ELR (cell line): ENCODE results near the gene ATN1.
"Not testable (repeated sequence)": the region's sequence is repeated elsewhere in the genome, so short reads cannot be mapped to it uniquely, and the experiment has no call there.

Experiments used
- DNase-seq: peaks from one replicate; pipeline ENCODE4 v3.0.0-alpha.2; 2015; ENCODE audit warnings: low read depth

The ATN1 gene

GRCh38 chr12:6927379-6928021 is at the start of gene ATN1:
Gene ATN1, plus strand, starts transcription at chr12:6927959. Its CDS starts 6,043 bp downstream, at chr12:6934002.
- DNase-seq: peak; percentile 80

- DNase-seq: not testable (repeated sequence)
Measured at GRCh38 chr12:6879824-6880223, 47.9 kb upstream of the ATN1 start.

DNA sequence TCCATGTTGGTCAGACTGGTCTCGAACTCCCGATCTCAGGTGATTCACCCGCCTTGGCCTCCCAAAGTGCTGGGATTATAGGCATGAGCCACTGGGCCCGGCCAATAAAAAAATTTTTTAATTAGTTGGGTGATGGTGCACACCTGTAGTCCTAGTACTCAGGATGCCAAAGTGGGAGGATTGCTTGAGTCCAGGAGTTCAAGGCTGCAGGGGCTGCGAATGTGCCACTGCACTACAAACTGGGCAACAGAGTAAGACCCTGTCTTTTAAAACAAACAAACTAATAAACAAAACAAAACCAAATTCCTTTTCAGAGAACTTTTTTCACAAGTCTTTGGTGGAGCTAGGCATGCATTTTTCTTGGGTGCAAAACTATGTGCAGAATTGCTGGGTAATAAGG is 44.5 kb upstream of the ATN1 start:
- no peak for DNase-seq

DNA sequence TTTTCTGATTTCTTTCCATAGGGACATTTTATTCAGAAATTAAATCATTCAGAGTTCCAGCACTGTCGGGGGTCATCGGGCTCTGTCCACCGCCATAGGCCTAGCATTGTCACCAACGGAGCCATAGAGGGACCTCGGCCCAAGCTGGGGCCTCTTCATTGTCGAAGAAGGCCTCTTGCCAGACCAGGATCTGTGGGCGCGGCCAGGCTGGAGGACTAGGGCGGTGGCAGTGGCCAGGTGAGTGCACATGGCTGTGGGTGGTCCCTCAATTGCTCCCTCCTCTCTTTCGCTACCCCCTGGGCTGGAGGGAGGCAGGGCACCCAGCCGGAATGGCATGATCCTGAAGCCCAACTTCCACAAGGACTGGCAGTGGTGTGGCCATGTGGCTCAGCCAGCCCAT is 44.1 kb upstream of the ATN1 start:
- DNase-seq: no peak

- DNase-seq: no peak
Measured at GRCh38 chr12:6884539-6884938, 43.2 kb upstream of the ATN1 start.

DNA sequence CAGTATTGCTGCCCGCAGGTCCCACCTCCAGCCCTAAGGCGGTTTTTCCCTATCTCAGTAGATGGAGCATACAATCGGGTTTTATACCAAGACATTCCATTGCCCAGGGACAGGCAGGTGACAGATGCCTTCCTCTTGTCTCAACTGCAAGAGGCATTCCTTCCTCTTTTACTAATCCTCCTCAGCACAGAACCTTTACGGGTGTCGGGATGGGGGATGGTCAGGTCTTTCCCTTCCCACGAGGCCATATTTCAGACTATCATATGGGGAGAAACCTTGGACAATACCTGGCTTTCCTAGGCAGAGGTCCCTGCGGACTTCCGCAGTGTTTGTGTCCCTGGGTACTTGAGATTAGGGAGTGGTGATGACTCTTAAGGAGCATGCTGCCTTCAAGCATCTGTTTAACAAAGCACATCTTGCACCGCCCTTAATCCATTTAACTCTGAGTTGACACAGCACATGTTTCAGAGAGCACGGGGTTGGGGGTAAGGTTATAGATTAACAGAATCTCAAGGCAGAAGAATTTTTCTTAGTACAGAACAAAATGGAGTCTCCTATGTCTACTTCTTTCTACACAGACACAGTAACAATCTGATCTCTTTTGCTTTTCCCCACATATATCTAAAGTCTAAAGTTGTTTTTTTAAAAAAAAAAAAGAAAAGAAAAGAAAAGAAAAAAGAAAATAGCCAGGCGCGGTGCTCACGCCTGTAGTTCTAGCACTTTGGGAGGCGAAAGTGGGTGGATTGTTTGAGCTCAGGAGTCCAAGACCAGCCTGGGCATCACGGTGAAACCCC is 41.4 kb upstream of the ATN1 start:
- not testable (repeated sequence) for DNase-seq

GRCh38 chr12:6887460-6887859 is 40.3 kb upstream of the ATN1 start:
- DNase-seq: no peak

DNA sequence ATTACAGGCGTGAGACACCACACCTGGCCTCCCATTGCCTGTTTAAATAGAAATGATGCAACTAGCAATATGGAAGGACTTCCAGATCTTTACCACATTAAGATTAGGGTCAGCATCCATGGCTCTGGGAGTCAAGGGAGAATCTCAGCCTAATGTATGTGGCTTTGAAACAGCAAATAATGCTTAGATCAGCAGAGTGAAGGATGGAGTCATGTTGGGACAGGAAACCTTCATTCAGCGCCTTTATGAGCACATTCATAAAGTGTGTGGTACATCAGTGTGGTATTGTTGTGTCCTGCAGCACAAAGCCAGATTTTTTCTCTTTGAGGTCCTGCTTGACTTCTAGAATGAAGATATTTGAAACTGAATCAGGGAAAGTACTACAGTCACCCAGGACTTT is 39.4 kb upstream of the ATN1 start:
- no peak for DNase-seq

- DNase-seq: not testable (repeated sequence)
Measured at GRCh38 chr12:6888794-6889193, 39.0 kb upstream of the ATN1 start.

DNA sequence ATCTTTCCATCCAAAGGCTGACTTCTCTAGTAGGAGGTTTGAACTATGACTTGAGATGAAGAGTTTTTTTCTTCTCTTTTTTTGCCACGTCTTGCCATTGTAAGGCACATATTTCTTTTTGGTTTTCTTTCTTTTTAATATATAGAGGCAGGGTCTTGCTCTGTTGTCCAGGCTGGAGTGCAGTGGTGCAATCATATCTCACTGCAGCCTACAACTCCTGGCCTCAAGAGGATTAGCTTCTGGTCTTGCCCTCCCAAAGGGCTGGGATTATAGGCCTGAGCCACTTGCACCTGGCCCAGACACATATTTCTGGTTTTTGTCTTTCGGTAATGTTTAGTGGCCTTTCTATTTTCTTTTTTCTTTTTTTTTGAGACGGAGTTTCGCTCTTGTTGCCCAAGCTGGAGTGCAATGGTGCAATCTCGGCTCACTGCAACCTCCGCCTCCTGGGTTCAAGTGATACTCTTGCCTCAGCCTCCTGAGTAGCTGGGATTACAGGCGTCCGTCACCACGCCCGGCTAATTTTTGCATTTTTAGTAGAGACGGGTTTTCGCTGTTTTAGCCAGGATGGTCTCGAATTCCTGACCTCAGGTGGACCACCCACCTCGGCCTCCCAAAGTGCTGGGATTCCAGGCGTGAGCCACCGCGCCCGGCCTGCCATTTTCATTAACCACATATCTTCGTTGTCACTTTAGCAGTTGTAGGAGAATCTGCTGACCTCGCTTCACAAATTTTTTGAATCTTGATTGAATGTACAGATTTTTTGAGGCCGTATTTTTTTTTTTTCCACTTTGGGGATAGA is 37.8 kb upstream of the ATN1 start:
- not testable (repeated sequence) for DNase-seq

- peak; percentile 97 for DNase-seq
Measured at GRCh38 chr12:6890789-6891645, 36.7 kb upstream of the ATN1 start.

DNA sequence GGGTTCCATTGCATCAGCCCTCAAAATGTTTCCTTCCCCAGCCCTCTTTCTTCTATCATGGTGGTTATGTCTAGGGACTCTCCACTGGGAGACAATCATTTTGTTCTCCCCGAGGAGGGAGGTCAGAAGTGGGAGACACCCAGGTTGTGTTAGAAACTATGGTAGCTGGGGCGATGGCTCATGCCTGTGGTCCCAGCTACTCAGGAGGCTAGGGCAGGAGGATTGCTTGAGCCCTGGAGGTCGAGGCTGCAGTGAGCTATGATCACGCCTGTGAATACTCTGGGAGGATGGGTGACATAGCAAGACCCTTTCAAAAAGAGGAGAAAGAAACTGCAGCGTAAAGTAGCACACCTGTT is 36.1 kb upstream of the ATN1 start:
- DNase-seq: peak; percentile 15

GRCh38 chr12:6892683-6893082 is 35.1 kb upstream of the ATN1 start:
- not testable (repeated sequence) for DNase-seq

GRCh38 chr12:6894321-6894720 is 33.4 kb upstream of the ATN1 start:
- no peak for DNase-seq

DNA sequence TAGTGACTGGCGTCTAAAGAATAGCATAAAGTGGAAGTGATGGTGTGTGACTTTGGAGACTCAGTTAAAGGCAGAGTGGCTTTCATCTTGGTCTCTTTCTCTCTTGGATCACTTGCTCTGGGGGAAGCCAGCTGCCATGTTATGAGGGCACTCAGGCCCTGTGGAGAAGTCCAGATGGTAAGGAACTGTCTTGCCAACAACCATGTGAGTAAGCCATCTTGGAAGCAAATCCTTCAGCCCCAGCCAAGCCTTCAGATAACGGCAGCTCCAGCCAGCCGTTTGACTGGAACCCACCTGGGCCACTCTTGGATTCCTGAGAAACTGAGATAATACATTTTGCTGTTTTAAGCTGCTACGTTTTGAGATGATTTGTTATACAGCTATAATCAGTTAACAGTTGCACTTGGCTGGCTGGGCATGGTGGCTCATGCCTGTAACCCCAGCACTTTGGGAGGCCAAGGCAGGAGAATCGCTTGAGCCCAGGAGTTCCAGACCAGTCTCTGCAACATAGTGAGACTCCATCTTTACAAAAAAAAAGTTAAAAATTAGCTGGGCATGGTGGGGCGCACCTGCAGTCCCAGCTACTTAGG is 30.8 kb upstream of the ATN1 start:
- DNase-seq: no peak

DNA sequence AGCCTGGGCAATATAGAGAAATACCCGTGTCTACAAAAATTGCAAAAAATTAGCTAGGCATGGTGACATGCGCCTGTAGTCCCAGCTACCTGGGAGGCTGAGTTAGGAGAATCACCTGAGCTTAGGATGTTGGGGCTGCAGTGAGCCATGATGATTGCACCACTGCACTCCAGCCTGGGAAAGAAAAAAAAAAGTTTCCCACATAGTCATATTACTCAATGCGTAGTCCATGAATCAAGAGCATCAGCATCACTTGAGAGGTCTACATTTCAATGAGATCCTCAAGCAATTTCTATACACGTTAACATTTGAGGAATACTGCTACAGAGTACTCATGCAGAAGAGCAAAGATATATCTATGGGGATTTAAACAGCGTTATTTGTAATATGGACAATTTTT is 28.3 kb upstream of the ATN1 start:
- DNase-seq: no peak

DNA sequence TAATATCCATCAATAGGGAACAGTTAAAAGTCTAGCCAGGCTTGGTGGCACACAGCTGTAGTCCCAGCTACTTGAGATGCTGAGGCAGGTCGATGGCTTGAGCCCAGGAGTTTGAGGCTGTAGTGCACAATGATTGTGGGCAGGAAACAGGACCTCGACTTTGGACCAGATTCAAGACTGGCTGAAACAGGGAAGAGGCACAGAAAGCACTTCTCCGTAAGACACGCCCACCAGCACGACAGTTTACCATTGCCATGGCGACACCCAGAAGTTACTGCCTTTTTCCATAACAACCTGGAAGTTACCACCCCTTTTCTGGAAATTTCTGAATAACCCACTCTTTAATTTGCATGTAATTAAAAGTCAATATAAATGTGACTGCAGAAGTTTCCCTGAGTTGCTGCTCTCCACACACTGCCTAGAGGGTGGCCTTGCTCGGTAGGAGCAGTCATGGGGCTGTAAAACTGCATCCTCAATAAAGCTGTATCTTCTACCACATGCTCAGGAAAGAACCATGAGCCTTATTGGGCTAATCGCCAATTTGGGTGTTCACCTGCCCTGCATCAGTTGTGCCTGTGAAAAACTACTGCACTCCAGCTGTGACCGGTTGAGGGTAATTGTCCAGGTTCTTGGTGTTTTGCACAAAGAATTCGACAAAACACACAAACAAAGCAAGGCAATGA is 27.8 kb upstream of the ATN1 start:
- no peak for DNase-seq

DNA sequence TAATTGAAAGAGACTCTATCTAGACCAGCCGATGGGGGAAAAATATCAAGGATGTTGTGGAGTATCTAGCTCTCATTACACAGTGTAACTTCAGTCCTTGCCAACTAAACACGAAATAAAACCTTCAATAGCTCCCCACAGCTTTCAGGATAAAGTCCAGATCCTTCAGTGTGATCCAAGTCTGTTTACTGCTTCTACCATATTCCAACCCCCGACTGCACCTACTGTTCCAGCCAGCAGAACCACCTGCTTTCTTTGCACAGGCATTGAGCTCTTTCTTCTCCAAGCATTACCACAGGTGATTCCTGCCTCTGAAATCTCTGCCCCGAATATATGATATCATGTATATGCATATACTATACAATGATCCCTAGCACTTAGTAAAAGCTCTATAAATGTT is 25.3 kb upstream of the ATN1 start:
- no peak for DNase-seq

GRCh38 chr12:6903722-6904121 is 24.0 kb upstream of the ATN1 start:
- DNase-seq: no peak

GRCh38 chr12:6904280-6905276 is 23.2 kb upstream of the ATN1 start, which contains the start of gene LRRC23:
Gene LRRC23, plus strand, starts transcription at chr12:6904822. Its CDS starts 812 bp downstream, at chr12:6905634.
- DNase-seq: peak; percentile 98
